K562 (cell line): ENCODE results near the gene CALCOCO2. TPM values are rescaled to one million over a fixed set of nuclear protein-coding genes. Genes with fewer than 3 reads are reported as not detected.
A peak's percentile ranks its signal among the peaks of the same experiment; 100 is the strongest.

Experiments
- ATAC-seq: fragments of 200-7000 bp; cut with Tn5 transposase; 3 replicates; pipeline ENCODE4 v1.9.1; 2020; ENCODE audit warnings: moderate library complexity
- BruUV-seq: library from RNA; stranded (reverse); fragments of 400-500 nt; replicated peaks from 2 replicates; lab custom pipeline; 2021; lab: Mats Ljungman, UMichigan
- CTCF ChIA-PET: fragments of 300-600 bp; formaldehyde crosslinking; extraction: SDS; loops from one replicate; lab custom pipeline; 2021; ENCODE audit warnings: low intra/inter-chr PET ratio; lab: Yijun Ruan, JAX
- POLR2A ChIA-PET: fragments of 300-600, 350-650 bp; sonication (Branson Sonifier 250); formaldehyde crosslinking; extraction: SDS; loops from one replicate; lab custom pipeline; 2021; ENCODE audit warnings: antibody characterized with exemption, inconsistent platforms; lab: Yijun Ruan, JAX
- DNase-seq, 4 experiments: peaks; one replicate each; pipeline versions ENCODE4 v3.0.0 to v3.0.0-alpha.2; 2011 to 2018; ENCODE audit warnings: low spot score in 3 of 4, mixed read lengths in 3 of 4; ENCODE audit errors: extremely low read depth in 1 of 4
- FAIRE-seq: peaks from 2 replicates; lab custom pipeline; 2011; peaks lifted over from hg19 to GRCh38; lab: Jason Lieb, UNC
- H2AFZ ChIP-seq: 2 replicates; pipeline ENCODE4 v1.6.0; 2011; ENCODE audit warnings: low read depth, low read length, control low read depth, inconsistent platforms
- H3K27ac ChIP-seq: fragments of 200-600 bp; 3 replicates; pipeline ENCODE4 v1.8.0; 2011; ENCODE audit warnings: low read depth, mild to moderate bottlenecking, control low read depth, inconsistent platforms, low read length, moderate library complexity, mixed read lengths; ENCODE audit errors: extremely low read depth
- H3K27me3 ChIP-seq, 2 experiments: fragments of 300-600 bp in 1 of 2; 2 replicates in 1 of 2; 3 replicates in 1 of 2; pipeline versions ENCODE4 v1.6.0 to v1.8.0; 2011; ENCODE audit warnings: inconsistent platforms in 2 of 2, low read length in 2 of 2, mild to moderate bottlenecking in 1 of 2, mixed read lengths in 1 of 2, moderate library complexity in 1 of 2; ENCODE audit not compliant: control insufficient read depth in 2 of 2, insufficient read depth in 2 of 2
- H3K36me3 ChIP-seq: fragments of 300-600 bp; 3 replicates; pipeline ENCODE4 v1.8.0; 2011; ENCODE audit warnings: mild to moderate bottlenecking, low read length, inconsistent platforms; ENCODE audit not compliant: control insufficient read depth, insufficient read depth
- H3K4me1 ChIP-seq, 2 experiments: fragments of 200-600 bp in 1 of 2; replicated peaks in 1 of 2; 2 replicates in 1 of 2; 3 replicates in 1 of 2; pipeline versions ENCODE4 v1.5.1 to v1.8.0; 2011; ENCODE audit warnings: inconsistent platforms in 2 of 2, low read length in 2 of 2, mild to moderate bottlenecking in 1 of 2, mixed read lengths in 1 of 2, moderate library complexity in 1 of 2; ENCODE audit not compliant: control insufficient read depth in 2 of 2, insufficient read depth in 2 of 2
- H3K4me2 ChIP-seq: 2 replicates; pipeline ENCODE4 v1.6.1; 2011; ENCODE audit warnings: low read length, control low read depth, inconsistent platforms, mixed read lengths; ENCODE audit not compliant: insufficient read depth
- H3K4me3 ChIP-seq: fragments of 200-600 bp; sonication (generic), shearing (Covaris generic); 2 replicates; pipeline ENCODE4 v1.5.1; 2016; ENCODE audit warnings: control low read depth, inconsistent platforms
- H3K79me2 ChIP-seq: fragments of 200-600 bp; 3 replicates; pipeline ENCODE4 v1.8.0; 2011; ENCODE audit warnings: low read length, inconsistent platforms; ENCODE audit not compliant: control insufficient read depth, insufficient read depth
- H3K9ac ChIP-seq, 2 experiments: 2 replicates each; pipeline versions ENCODE4 v1.6.0 to v1.6.1; 2011; ENCODE audit warnings: low read depth in 2 of 2, low read length in 2 of 2, control low read depth in 1 of 2, inconsistent platforms in 1 of 2, mild to moderate bottlenecking in 1 of 2, mixed read lengths in 1 of 2; ENCODE audit not compliant: insufficient read depth in 1 of 2
- H3K9me1 ChIP-seq: one replicate; pipeline ENCODE4 v1.6.0; 2011; ENCODE audit warnings: inconsistent platforms, mild to moderate bottlenecking, low read length, moderate library complexity; ENCODE audit not compliant: control insufficient read depth, insufficient read depth
- H3K9me3 ChIP-seq: replicated peaks from 2 replicates; pipeline ENCODE4 v1.5.1; 2011; ENCODE audit warnings: low read depth, low read length, inconsistent platforms; ENCODE audit not compliant: control insufficient read depth, insufficient read depth
- H4K20me1 ChIP-seq: replicated peaks from 2 replicates; pipeline ENCODE4 v1.6.1; 2011; ENCODE audit warnings: low read length, inconsistent platforms, mixed read lengths; ENCODE audit not compliant: control insufficient read depth, insufficient read depth
- BRF2 ChIP-seq: IDR thresholded peaks from 3 replicates; pipeline ENCODE4 v1.6.1; 2011; ENCODE audit warnings: borderline replicate concordance, mild to moderate bottlenecking; ENCODE audit not compliant: insufficient read length, insufficient read depth
- CC2D1A ChIP-seq: fragments of 450-650 bp; IDR thresholded peaks from 2 replicates; pipeline ENCODE4 v1.6.1; 2017; ENCODE audit warnings: mild to moderate bottlenecking
- DEAF1 ChIP-seq: fragments of 450-650 bp; formaldehyde crosslinking; IDR thresholded peaks from 2 replicates; pipeline ENCODE4 v1.4.0; 2020; ENCODE audit warnings: mild to moderate bottlenecking, moderate library complexity
- E4F1 ChIP-seq: fragments of 250-450 bp; sonication (Bioruptor Pico); IDR thresholded peaks from 2 replicates; pipeline ENCODE4 v1.5.0; 2021; ENCODE audit warnings: mild to moderate bottlenecking, borderline replicate concordance
- ELF1 ChIP-seq: fragments of 200-800 bp; sonication (Bioruptor generic); IDR thresholded peaks from 2 replicates; pipeline ENCODE4 v1.6.1; 2016; ENCODE audit warnings: missing genetic modification characterization, missing compliant biosample characterization
- JUN ChIP-seq, 2 experiments: sonication (generic) in 1 of 2; formaldehyde crosslinking in 1 of 2; IDR thresholded peaks; 2 replicates each; pipeline versions ENCODE4 v1.6.1 to v1.8.0; 2012 to 2022; ENCODE audit warnings: borderline replicate concordance in 2 of 2, mild to moderate bottlenecking in 2 of 2, improper control_type of control experiment in 1 of 2, low read depth in 1 of 2, low read length in 1 of 2, missing genetic modification reagents in 1 of 2
- MAX ChIP-seq: sonication (generic); formaldehyde crosslinking; IDR thresholded peaks from 2 replicates; pipeline ENCODE4 v1.9.0; 2022; ENCODE audit warnings: mild to moderate bottlenecking, missing genetic modification reagents
- SPI1 ChIP-seq: IDR thresholded peaks from 2 replicates; pipeline ENCODE4 v1.6.1; 2011; ENCODE audit warnings: low read depth, low read length, control low read depth, borderline replicate concordance
- STAG1 ChIP-seq: sonication (generic); formaldehyde crosslinking; IDR thresholded peaks from 2 replicates; pipeline ENCODE4 v1.5.0; 2020; ENCODE audit warnings: missing genetic modification reagents, borderline replicate concordance
- WGBS: fragments of 100-300 bp; shearing (Covaris generic); methylation state at CpG from one replicate; pipeline ENCODE4 v1.1.6; 2016; ENCODE audit warnings: low coverage, mixed read lengths; ENCODE audit not compliant: insufficient coverage; ENCODE audit errors: missing lambda C conversion rate; 5-methylcytosine and 5-hydroxymethylcytosine counted together
- in situ Hi-C: fragments of 300-500 bp; cut with MboI; formaldehyde crosslinking; loops from 4 replicates; pipeline ENCODE4 v1.15.0; 2018; ENCODE audit warnings: inconsistent platforms, mixed read lengths
- intact Hi-C: fragments of 100-400 bp; cut with micrococcal nuclease; formaldehyde crosslinking; loops from 2 replicates; pipeline ENCODE4 v1.14.2; 2022
- polyA plus RNA-seq, 8 experiments: library from polyadenylated mRNA; depleted of rRNA in 4 of 8; stranded (reverse) in 5 of 8; unstranded in 3 of 8; fragments of >200 nt; fragmentation: Nextera tagmentation in 2 of 8; fragmentation: Illumina TruSeq in 1 of 8; extraction: Ambion mirVana in 2 of 8; extraction: Trizol in 1 of 8; gene quantifications; 2 replicates each; pipeline versions ENCODE4 v1.2.1 to v1.2.3, GENCODE V29; 2011 to 2014; ENCODE audit warnings: inconsistent platforms in 1 of 8, missing spikeins in 1 of 8
- total RNA-seq, 7 experiments: library from RNA; depleted of rRNA in 6 of 7; stranded (reverse); fragments of >200 nt in 6 of 7; fragmentation: Illumina TruSeq in 2 of 7; extraction: Trizol in 2 of 7; gene quantifications; 2 replicates each; pipeline versions ENCODE4 v1.2.1 to v1.2.3, GENCODE V29; 2011 to 2021; ENCODE audit warnings: low replicate concordance in 1 of 7

CALCOCO2 gene
- total and polyA plus RNA-seq, 9 of the 15 experiments (the other 6 are each of a cell fraction or from before 2014, with no cell fraction given) = 24.1 to 87.3 (median 67.5) TPM

GRCh38 chr17:48790607-48791127, 40.2 kb upstream of the CALCOCO2 start (continued):
- no peak for TF ChIP-seq E4F1 (CRISPR knock-in tag)

GRCh38 chr17:48791128-48792032, 39.5 kb upstream of the CALCOCO2 start:
- no TSS peak for BruUV-seq
- intact Hi-C loops (loop anchor here (1.0 kb wide), 2 partner anchors 67 to 113 kb away; no protein-coding TSS in a partner anchor), in situ Hi-C loops (no loop called here)
- 9% methylated on average over 14 of the region's 14 CpGs for WGBS
- peak; percentile 94 for ATAC-seq
- peak; percentile 68 to 79 (median 72) for DNase-seq
- H3K36me3 ChIP-seq = no peaks in the 10 kb centered on the region
- peaks cover 0 to 3% of the 10 kb centered on the region in 2 experiments; a peak in 2 of 5 replicates for H3K4me1 ChIP-seq
- FAIRE-seq = peak; percentile 97
- no peak overlapping the region for H3K27ac ChIP-seq
- no peaks in the 10 kb centered on the region for H3K9me1 ChIP-seq
- peak overlapping the region; percentile 39; the same call in 1 of the 2 replicates for H3K4me2 ChIP-seq
- H3K79me2 ChIP-seq = no peaks in the 10 kb centered on the region
- peak overlapping the region in 1 of 2 experiments; percentile 50; a peak in 2 of 4 replicates for H3K9ac ChIP-seq
- H3K9me3 ChIP-seq = no peaks in the 10 kb centered on the region
- H3K27me3 ChIP-seq = peaks cover 53 to 85% of the 10 kb centered on the region in 2 experiments
- peaks cover 4% of the 10 kb centered on the region for H4K20me1 ChIP-seq
- ChIA-PET CTCF (interaction anchor here (0.5 to 4.3 kb wide), 7 partner anchors 63 to 455 kb away, joined by 3 to 31 read pairs (median 4); partner anchors contain the start of gene HOXB13), POLR2A (interaction anchor here (0.5 to 1.3 kb wide), 11 partner anchors 12 to 334 kb away, joined by 3 to 5 read pairs (median 4); no protein-coding TSS in a partner anchor)
- no peak overlapping the region for H3K4me3 ChIP-seq
- H2AFZ ChIP-seq = peak overlapping the region; percentile 35
- TF ChIP-seq DEAF1 (CRISPR knock-in tag) (peak; percentile 79), BRF2 (no peak), MAX (CRISPR knock-in tag) (0 out of 2 replicates have a peak, but pooled peaks have one; percentile 17), CC2D1A (peak; percentile 21; the same call in 1 of the 2 replicates), JUN (IDR thresholded peaks at IDR 0.05; ENCODE audit: borderline replicate concordance, low read depth, low read length) (0 out of 2 replicates have a peak, but pooled peaks have one; percentile 18), JUN (CRISPR knock-in tag; IDR thresholded peaks at IDR 0.05; ENCODE audit: borderline replicate concordance) (0 out of 2 replicates have a peak, but pooled peaks have one; percentile 36), ELF1 (tag) (peak; percentile 67; the same call in 1 of the 2 replicates), SPI1 (peak; percentile 91), STAG1 (CRISPR knock-in tag) (peak; percentile 36; the same call in 1 of the 2 replicates)
